CD4-positive, alpha-beta T cell (primary cell): Measurements from ENCODE around the gene TMEM144. TPM values are rescaled to one million over a fixed set of nuclear protein-coding genes. Genes with fewer than 3 reads are reported as not detected.

Experiments
- ATAC-seq: fragments of 200-7000 bp; cut with Tn5 transposase; one replicate; pipeline ENCODE4 v1.10.0; 2022; ENCODE audit warnings: mild to moderate bottlenecking; ENCODE audit not compliant: poor library complexity
- CTCF ChIA-PET: fragments of 350-600 bp; sonication (Branson Sonifier 250); formaldehyde crosslinking; loops from one replicate; lab custom pipeline; 2021; ENCODE audit warnings: antibody characterized with exemption, inconsistent platforms; lab: Charles Lee
- POLR2A ChIA-PET: fragments of 350-600 bp; sonication (Branson Sonifier 250); formaldehyde crosslinking; loops from one replicate; lab custom pipeline; 2021; ENCODE audit warnings: antibody characterized with exemption, inconsistent platforms; lab: Charles Lee
- DNase-seq, 14 experiments: peaks; one replicate each; pipeline ENCODE4 v3.0.0-alpha.2; 2013 to 2020; ENCODE audit warnings: mixed read lengths in 2 of 14
- H3K27ac ChIP-seq, 2 donors: one replicate each; pipeline versions ENCODE4 v1.5.1 to v1.7.0; 2013; ENCODE audit warnings: low read length in 2 of 2, low read depth in 1 of 2, mild to moderate bottlenecking in 1 of 2
- H3K27me3 ChIP-seq, 2 experiments: 1 replicate in 1 of 2; 2 replicates in 1 of 2; pipeline versions ENCODE4 v1.6.1 to v1.7.0; 2013; ENCODE audit warnings: low read length in 2 of 2, control low read depth in 1 of 2, mild to moderate bottlenecking in 1 of 2, moderate library complexity in 1 of 2; ENCODE audit not compliant: insufficient read depth in 2 of 2, control insufficient read depth in 1 of 2
- H3K36me3 ChIP-seq: one replicate; pipeline ENCODE4 v1.6.1; 2013; ENCODE audit warnings: low read length, control low read depth; ENCODE audit not compliant: insufficient read depth
- H3K4me1 ChIP-seq: one replicate; pipeline ENCODE4 v1.6.1; 2013; ENCODE audit warnings: low read length, control low read depth; ENCODE audit not compliant: insufficient read depth
- H3K4me3 ChIP-seq: one replicate; pipeline ENCODE4 v1.5.1; 2013; ENCODE audit warnings: mild to moderate bottlenecking, low read length, moderate library complexity
- H3K9me3 ChIP-seq, 2 experiments: 1 replicate in 1 of 2; 2 replicates in 1 of 2; pipeline versions ENCODE4 v1.6.1 to v1.7.0; 2013; ENCODE audit warnings: low read length in 2 of 2, mild to moderate bottlenecking in 2 of 2, control low read depth in 1 of 2, moderate library complexity in 1 of 2; ENCODE audit not compliant: control insufficient read depth in 1 of 2, insufficient read depth in 1 of 2
- H3K27ac Mint-ChIP-seq: one replicate; pipeline ENCODE4 v1.8.0; 2020; ENCODE audit warnings: mixed read lengths
- H3K27me3 Mint-ChIP-seq: one replicate; pipeline ENCODE4 v1.8.0; 2021; ENCODE audit warnings: mixed read lengths
- H3K36me3 Mint-ChIP-seq: one replicate; pipeline ENCODE4 v1.8.0; 2021; ENCODE audit warnings: low read depth, mixed read lengths
- H3K4me1 Mint-ChIP-seq: one replicate; pipeline ENCODE4 v1.8.0; 2021; ENCODE audit warnings: low read depth, mixed read lengths
- H3K4me3 Mint-ChIP-seq: one replicate; pipeline ENCODE4 v1.8.0; 2020; ENCODE audit warnings: mild to moderate bottlenecking, mixed read lengths
- H3K9me3 Mint-ChIP-seq: one replicate; pipeline ENCODE4 v1.8.0; 2020; ENCODE audit warnings: mixed read lengths
- intact Hi-C, 2 experiments: fragments of 100-400 bp; cut with DNase I in 1 of 2; cut with micrococcal nuclease in 1 of 2; formaldehyde crosslinking; loops; one replicate each; pipeline versions ENCODE4 v1.15.1 to v1.9.0; 2023 to 2025; cut with DNase I, micrococcal nuclease
- total RNA-seq, 174 experiments: library from RNA in 2 of 174; stranded (reverse) in 2 of 174; gene quantifications; one replicate each; pipeline ENCODE4 v1.2.3 and lab custom pipeline; 2021 to 2026
- TF ChIP-seq, protein P1 (sequence below): fragments of 200-600 bp; IDR thresholded peaks from one replicate; pipeline ENCODE4 v1.8.0; 2022; ENCODE audit warnings: antibody characterized with exemption, mild to moderate bottlenecking

TMEM144 gene
- total RNA-seq, 2 experiments from 2014 or later: 0.45 TPM; not detected in 1

- peaks cover 0 to 22% of the 10 kb centered on the region in 2 experiments for H3K9me3 ChIP-seq
- TF ChIP-seq, protein P1, sequence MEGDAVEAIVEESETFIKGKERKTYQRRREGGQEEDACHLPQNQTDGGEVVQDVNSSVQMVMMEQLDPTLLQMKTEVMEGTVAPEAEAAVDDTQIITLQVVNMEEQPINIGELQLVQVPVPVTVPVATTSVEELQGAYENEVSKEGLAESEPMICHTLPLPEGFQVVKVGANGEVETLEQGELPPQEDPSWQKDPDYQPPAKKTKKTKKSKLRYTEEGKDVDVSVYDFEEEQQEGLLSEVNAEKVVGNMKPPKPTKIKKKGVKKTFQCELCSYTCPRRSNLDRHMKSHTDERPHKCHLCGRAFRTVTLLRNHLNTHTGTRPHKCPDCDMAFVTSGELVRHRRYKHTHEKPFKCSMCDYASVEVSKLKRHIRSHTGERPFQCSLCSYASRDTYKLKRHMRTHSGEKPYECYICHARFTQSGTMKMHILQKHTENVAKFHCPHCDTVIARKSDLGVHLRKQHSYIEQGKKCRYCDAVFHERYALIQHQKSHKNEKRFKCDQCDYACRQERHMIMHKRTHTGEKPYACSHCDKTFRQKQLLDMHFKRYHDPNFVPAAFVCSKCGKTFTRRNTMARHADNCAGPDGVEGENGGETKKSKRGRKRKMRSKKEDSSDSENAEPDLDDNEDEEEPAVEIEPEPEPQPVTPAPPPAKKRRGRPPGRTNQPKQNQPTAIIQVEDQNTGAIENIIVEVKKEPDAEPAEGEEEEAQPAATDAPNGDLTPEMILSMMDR: no peak
- no peak for DNase-seq
- no peak overlapping the region for H3K27ac Mint-ChIP-seq
- ChIA-PET CTCF (no interaction called here), POLR2A (no interaction called here)
- no peaks in the 10 kb centered on the region for H3K4me1 Mint-ChIP-seq
- H3K4me3 Mint-ChIP-seq: no peak overlapping the region
- no peak overlapping the region for H3K27ac ChIP-seq
- H3K4me1 ChIP-seq: no peaks in the 10 kb centered on the region
- no peaks in the 10 kb centered on the region for H3K36me3 ChIP-seq
- no peaks in the 10 kb centered on the region for H3K27me3 Mint-ChIP-seq
- H3K27me3 ChIP-seq: no peaks in the 10 kb centered on the region
- no peak overlapping the region for H3K4me3 ChIP-seq
- peaks cover 6% of the 10 kb centered on the region for H3K9me3 Mint-ChIP-seq
- H3K36me3 Mint-ChIP-seq: no peaks in the 10 kb centered on the region
- intact Hi-C loops: no loop called here
- no peak for ATAC-seq
Measured at GRCh38 chr4:158295053-158295452, 84.8 kb downstream of the TMEM144 start.

- no peak overlapping the region for H3K4me3 ChIP-seq
- H3K27me3 ChIP-seq: no peaks in the 10 kb centered on the region
- DNase-seq (no peak), ATAC-seq (no peak)
- ChIA-PET POLR2A (no interaction called here), CTCF (no interaction called here)
- Mint-ChIP-seq H3K36me3 (no peaks in the 10 kb centered on the region), H3K27me3 (no peaks in the 10 kb centered on the region), H3K4me1 (no peaks in the 10 kb centered on the region), H3K9me3 (peaks cover 3% of the 10 kb centered on the region), H3K27ac (no peak overlapping the region), H3K4me3 (no peak overlapping the region)
- no peaks in the 10 kb centered on the region for H3K4me1 ChIP-seq
- intact Hi-C loops: no loop called here
- H3K27ac ChIP-seq: no peak overlapping the region
- TF ChIP-seq, protein P1: no peak
- H3K9me3 ChIP-seq: peaks cover 0 to 4% of the 10 kb centered on the region in 2 experiments
- H3K36me3 ChIP-seq: no peaks in the 10 kb centered on the region
Measured at GRCh38 chr4:158297866-158298265, 87.6 kb downstream of the TMEM144 start.

- H3K9me3 Mint-ChIP-seq: no peaks in the 10 kb centered on the region
- H3K4me3 Mint-ChIP-seq: no peak overlapping the region
- POLR2A ChIA-PET: no interaction called here
- DNase-seq: no peak
- H3K27ac ChIP-seq: no peak overlapping the region
- H3K36me3 ChIP-seq: no peaks in the 10 kb centered on the region
- TF ChIP-seq, protein P1: no peak
- no peaks in the 10 kb centered on the region for H3K4me1 ChIP-seq
- H3K27me3 Mint-ChIP-seq: no peaks in the 10 kb centered on the region
- no peaks in the 10 kb centered on the region for H3K4me1 Mint-ChIP-seq
- no peak for ATAC-seq
- no peaks in the 10 kb centered on the region for H3K36me3 Mint-ChIP-seq
- no peak overlapping the region for H3K4me3 ChIP-seq
- H3K27ac Mint-ChIP-seq: no peak overlapping the region
- no peaks in the 10 kb centered on the region for H3K27me3 ChIP-seq
- H3K9me3 ChIP-seq: no peaks in the 10 kb centered on the region
- intact Hi-C loops: no loop called here
- CTCF ChIA-PET: interaction anchor here (1.0 kb wide), 1 partner anchor 15 kb away, joined by 3 read pairs; no protein-coding TSS in a partner anchor
Measured at GRCh38 chr4:158299459-158300007, 89.2 kb downstream of the TMEM144 start.
